K562 (cell line): ENCODE data around the gene DBF4B. TPM values are rescaled to one million over a fixed set of nuclear protein-coding genes. Genes with fewer than 3 reads are reported as not detected.

Source experiments
- CHD4 ChIP-seq: fragments of 200-600 bp; sonication (generic); IDR thresholded peaks from 3 replicates; pipeline ENCODE4 v1.6.1; 2012; ENCODE audit warnings: low read depth, mild to moderate bottlenecking, mixed read lengths, low read length, inconsistent platforms; ENCODE audit not compliant: insufficient read depth, insufficient replicate concordance, poor library complexity, severe bottlenecking
- FOS ChIP-seq: IDR thresholded peaks from 3 replicates; pipeline ENCODE4 v1.6.1; 2011; ENCODE audit not compliant: insufficient read length; ENCODE audit errors: extremely low read depth
- FOXJ3 ChIP-seq: sonication (generic); formaldehyde crosslinking; IDR thresholded peaks from 2 replicates; pipeline ENCODE4 v1.4.0; 2020; ENCODE audit warnings: mild to moderate bottlenecking, missing genetic modification reagents
- HDAC1 ChIP-seq, 2 experiments: fragments of 450-650 bp; IDR thresholded peaks; 2 replicates each; pipeline ENCODE4 v1.6.1; 2016 to 2017; ENCODE audit warnings: inconsistent platforms in 1 of 2, mild to moderate bottlenecking in 1 of 2, moderate library complexity in 1 of 2
- HSF4 ChIP-seq: fragments of 250-450 bp; sonication (Bioruptor Pico); IDR thresholded peaks from 2 replicates; pipeline ENCODE4 v2.1.2; 2022; ENCODE audit warnings: mild to moderate bottlenecking, moderate library complexity, borderline replicate concordance
- ILK ChIP-seq: fragments of 450-650 bp; IDR thresholded peaks from 2 replicates; pipeline ENCODE4 v1.6.1; 2016; ENCODE audit warnings: missing genetic modification characterization, low read depth, mild to moderate bottlenecking, missing compliant biosample characterization, moderate library complexity, borderline replicate concordance
- MEIS2 ChIP-seq: fragments of 450-650 bp; IDR thresholded peaks from 2 replicates; pipeline ENCODE4 v1.6.1; 2014; ENCODE audit warnings: mild to moderate bottlenecking; ENCODE audit not compliant: partially characterized antibody
- MYBL2 ChIP-seq, 2 experiments: fragments of 450-650 bp in 1 of 2; sonication (generic) in 1 of 2; formaldehyde crosslinking in 1 of 2; IDR thresholded peaks; 2 replicates each; pipeline versions ENCODE4 v1.6.1 to v1.8.1; 2017 to 2022; ENCODE audit warnings: borderline replicate concordance in 1 of 2, inconsistent platforms in 1 of 2, low read depth in 1 of 2, mild to moderate bottlenecking in 1 of 2, missing genetic modification reagents in 1 of 2, moderate library complexity in 1 of 2
- MYC ChIP-seq, 2 experiments: fragments of 250-450 bp in 1 of 2; sonication (Bioruptor Pico) in 1 of 2; IDR thresholded peaks; 2 replicates each; pipeline versions ENCODE4 v1.5.1 to v1.6.1; 2012 to 2021; ENCODE audit warnings: low read depth in 2 of 2, borderline replicate concordance in 1 of 2, improper control_type of control experiment in 1 of 2, low read length in 1 of 2, mild to moderate bottlenecking in 1 of 2, moderate library complexity in 1 of 2
- NFIC ChIP-seq: fragments of 450-650 bp; IDR thresholded peaks from 2 replicates; pipeline ENCODE4 v1.6.1; 2017; ENCODE audit warnings: mild to moderate bottlenecking, inconsistent platforms
- SIN3B ChIP-seq: fragments of 450-650 bp; IDR thresholded peaks from 2 replicates; pipeline ENCODE4 v1.6.1; 2017; ENCODE audit warnings: low read depth, mild to moderate bottlenecking, moderate library complexity
- SMARCB1 ChIP-seq: IDR thresholded peaks from 2 replicates; pipeline ENCODE4 v1.6.1; 2011; ENCODE audit warnings: improper control_type of control experiment, low read depth; ENCODE audit not compliant: insufficient read length
- SMARCC2 ChIP-seq: fragments of 450-650 bp; IDR thresholded peaks from 2 replicates; pipeline ENCODE4 v1.6.1; 2017; ENCODE audit warnings: antibody characterized with exemption, moderate library complexity, mild to moderate bottlenecking, low read depth
- TCF7L2 ChIP-seq: fragments of 150-350 bp; IDR thresholded peaks from 2 replicates; pipeline ENCODE4 v1.6.1; 2016; ENCODE audit warnings: low read depth, mild to moderate bottlenecking, low read length, moderate library complexity
- ZFP36 ChIP-seq: fragments of 150-350 bp; IDR thresholded peaks from 2 replicates; pipeline ENCODE4 v1.6.1; 2018; ENCODE audit warnings: low read length, low read depth; ENCODE audit not compliant: partially characterized antibody
- ZNF146 ChIP-seq: IDR thresholded peaks from one replicate; pipeline ENCODE4 v1.6.1; 2018; ENCODE audit warnings: missing compliant biosample characterization; ENCODE audit not compliant: unreplicated experiment
- ZNF239 ChIP-seq: fragments of 250-450 bp; sonication (Bioruptor Pico); IDR thresholded peaks from 2 replicates; pipeline ENCODE4 v1.4.0; 2020; ENCODE audit warnings: mild to moderate bottlenecking
- ZNF507 ChIP-seq: conservative IDR thresholded peaks from 2 replicates; pipeline ENCODE4 v1.6.1; 2017; ENCODE audit warnings: missing genetic modification characterization, missing compliant biosample characterization
- ZNF695 ChIP-seq: fragments of 450-650 bp; formaldehyde crosslinking; IDR thresholded peaks from 2 replicates; pipeline ENCODE4 v1.4.0; 2020; ENCODE audit warnings: mild to moderate bottlenecking, moderate library complexity
- ZNF717 ChIP-seq: fragments of 250-450 bp; sonication (Bioruptor Pico); IDR thresholded peaks from 2 replicates; pipeline ENCODE4 v1.5.0; 2021
- polyA plus RNA-seq, 8 experiments: library from polyadenylated mRNA; depleted of rRNA in 4 of 8; stranded (reverse) in 5 of 8; unstranded in 3 of 8; fragments of >200 nt; fragmentation: Nextera tagmentation in 2 of 8; fragmentation: Illumina TruSeq in 1 of 8; extraction: Ambion mirVana in 2 of 8; extraction: Trizol in 1 of 8; gene quantifications; 2 replicates each; pipeline versions ENCODE4 v1.2.1 to v1.2.3, GENCODE V29; 2011 to 2014; ENCODE audit warnings: inconsistent platforms in 1 of 8, missing spikeins in 1 of 8
- total RNA-seq, 7 experiments: library from RNA; depleted of rRNA in 6 of 7; stranded (reverse); fragments of >200 nt in 6 of 7; fragmentation: Illumina TruSeq in 2 of 7; extraction: Trizol in 2 of 7; gene quantifications; 2 replicates each; pipeline versions ENCODE4 v1.2.1 to v1.2.3, GENCODE V29; 2011 to 2021; ENCODE audit warnings: low replicate concordance in 1 of 7
- TF ChIP-seq, protein P1 (sequence below): fragments of 450-650 bp; IDR thresholded peaks from 2 replicates; pipeline ENCODE4 v1.6.1; 2017; ENCODE audit warnings: antibody characterized with exemption
- TF ChIP-seq, protein P2 (sequence below), 2 experiments: fragments of 450-650 bp in 1 of 2; IDR thresholded peaks; 2 replicates each; pipeline ENCODE4 v1.6.1; 2011 to 2017; ENCODE audit warnings: low read depth in 2 of 2, antibody characterized with exemption in 1 of 2, borderline replicate concordance in 1 of 2, low read length in 1 of 2, mild to moderate bottlenecking in 1 of 2, mixed read lengths in 1 of 2; ENCODE audit not compliant: control insufficient read depth in 1 of 2

DBF4B gene
- total and polyA plus RNA-seq, 9 of the 15 experiments (the other 6 are each of a cell fraction or from before 2014, with no cell fraction given) = 2.5 to 26.9 (median 14.6) TPM

GRCh38 chr17:44708401-44709263 is at the start of gene DBF4B (continued):
- no peak for TF ChIP-seq FOS
- no peak for TF ChIP-seq ZNF507
- TF ChIP-seq, protein P1, sequence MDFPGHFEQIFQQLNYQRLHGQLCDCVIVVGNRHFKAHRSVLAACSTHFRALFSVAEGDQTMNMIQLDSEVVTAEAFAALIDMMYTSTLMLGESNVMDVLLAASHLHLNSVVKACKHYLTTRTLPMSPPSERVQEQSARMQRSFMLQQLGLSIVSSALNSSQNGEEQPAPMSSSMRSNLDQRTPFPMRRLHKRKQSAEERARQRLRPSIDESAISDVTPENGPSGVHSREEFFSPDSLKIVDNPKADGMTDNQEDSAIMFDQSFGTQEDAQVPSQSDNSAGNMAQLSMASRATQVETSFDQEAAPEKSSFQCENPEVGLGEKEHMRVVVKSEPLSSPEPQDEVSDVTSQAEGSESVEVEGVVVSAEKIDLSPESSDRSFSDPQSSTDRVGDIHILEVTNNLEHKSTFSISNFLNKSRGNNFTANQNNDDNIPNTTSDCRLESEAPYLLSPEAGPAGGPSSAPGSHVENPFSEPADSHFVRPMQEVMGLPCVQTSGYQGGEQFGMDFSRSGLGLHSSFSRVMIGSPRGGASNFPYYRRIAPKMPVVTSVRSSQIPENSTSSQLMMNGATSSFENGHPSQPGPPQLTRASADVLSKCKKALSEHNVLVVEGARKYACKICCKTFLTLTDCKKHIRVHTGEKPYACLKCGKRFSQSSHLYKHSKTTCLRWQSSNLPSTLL = no peak; the same call in 1 of the 2 replicates
- TF ChIP-seq ZNF695 (CRISPR knock-in tag) = no peak
- TF ChIP-seq FOXJ3 = no peak
- TF ChIP-seq NFIC = peak; percentile 31; the same call in 1 of the 2 replicates
- TF ChIP-seq, protein P2, sequence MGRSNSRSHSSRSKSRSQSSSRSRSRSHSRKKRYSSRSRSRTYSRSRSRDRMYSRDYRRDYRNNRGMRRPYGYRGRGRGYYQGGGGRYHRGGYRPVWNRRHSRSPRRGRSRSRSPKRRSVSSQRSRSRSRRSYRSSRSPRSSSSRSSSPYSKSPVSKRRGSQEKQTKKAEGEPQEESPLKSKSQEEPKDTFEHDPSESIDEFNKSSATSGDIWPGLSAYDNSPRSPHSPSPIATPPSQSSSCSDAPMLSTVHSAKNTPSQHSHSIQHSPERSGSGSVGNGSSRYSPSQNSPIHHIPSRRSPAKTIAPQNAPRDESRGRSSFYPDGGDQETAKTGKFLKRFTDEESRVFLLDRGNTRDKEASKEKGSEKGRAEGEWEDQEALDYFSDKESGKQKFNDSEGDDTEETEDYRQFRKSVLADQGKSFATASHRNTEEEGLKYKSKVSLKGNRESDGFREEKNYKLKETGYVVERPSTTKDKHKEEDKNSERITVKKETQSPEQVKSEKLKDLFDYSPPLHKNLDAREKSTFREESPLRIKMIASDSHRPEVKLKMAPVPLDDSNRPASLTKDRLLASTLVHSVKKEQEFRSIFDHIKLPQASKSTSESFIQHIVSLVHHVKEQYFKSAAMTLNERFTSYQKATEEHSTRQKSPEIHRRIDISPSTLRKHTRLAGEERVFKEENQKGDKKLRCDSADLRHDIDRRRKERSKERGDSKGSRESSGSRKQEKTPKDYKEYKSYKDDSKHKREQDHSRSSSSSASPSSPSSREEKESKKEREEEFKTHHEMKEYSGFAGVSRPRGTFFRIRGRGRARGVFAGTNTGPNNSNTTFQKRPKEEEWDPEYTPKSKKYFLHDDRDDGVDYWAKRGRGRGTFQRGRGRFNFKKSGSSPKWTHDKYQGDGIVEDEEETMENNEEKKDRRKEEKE (IDR thresholded peaks at IDR 0.05; ENCODE audit: borderline replicate concordance in 1 of 2, control insufficient read depth in 1 of 2, low read depth in 2 of 2, low read length in 1 of 2) = no peak
- no peak for TF ChIP-seq HSF4 (CRISPR knock-in tag)
- no peak for TF ChIP-seq SMARCB1
- no peak for TF ChIP-seq ZFP36
- TF ChIP-seq CHD4 = no peak
- peak; percentile 57; the same call in 1 of the 2 replicates for TF ChIP-seq SIN3B
- TF ChIP-seq ZNF146 (CRISPR knock-in tag) = no peak
- TF ChIP-seq HDAC1 (IDR thresholded peaks at IDR 0.05) = peak; percentile 46 to 97; a peak in 3 of 4 replicates
- TF ChIP-seq SMARCC2 = no peak
- TF ChIP-seq ZNF239 (CRISPR knock-in tag) = no peak
- peak; percentile 92 for TF ChIP-seq MYBL2 (IDR thresholded peaks at IDR 0.05; ENCODE audit: low read depth)
- no peak for TF ChIP-seq MYBL2 (CRISPR knock-in tag; IDR thresholded peaks at IDR 0.05; ENCODE audit: borderline replicate concordance)
- no peak for TF ChIP-seq ILK (tag)
- no peak for TF ChIP-seq TCF7L2
- no peak; the same call in 1 of the 2 replicates for TF ChIP-seq MYC (IDR thresholded peaks at IDR 0.05; ENCODE audit: low read depth, low read length)
- TF ChIP-seq MYC (CRISPR knock-in tag; IDR thresholded peaks at IDR 0.05; ENCODE audit: borderline replicate concordance, low read depth) = no peak
- no peak for TF ChIP-seq MEIS2
- no peak for TF ChIP-seq ZNF717 (CRISPR knock-in tag)
